Islet precursor cell (in vitro differentiated cells): ENCODE measurements around the gene EGFL6.
"Not testable (repeated sequence)": the region's sequence is repeated elsewhere in the genome, so short reads cannot be mapped to it uniquely, and the experiment has no call there.

ENCODE experiments used
- DNase-seq: peaks from one replicate; pipeline ENCODE4 v3.0.0-alpha.2; 2018

The EGFL6 gene

GRCh38 chrX:13597874-13598273, 28.5 kb downstream of the EGFL6 start:
- no peak for DNase-seq

- DNase-seq = no peak
Observed at GRCh38 chrX:13598877-13599276, 29.5 kb downstream of the EGFL6 start.

DNA sequence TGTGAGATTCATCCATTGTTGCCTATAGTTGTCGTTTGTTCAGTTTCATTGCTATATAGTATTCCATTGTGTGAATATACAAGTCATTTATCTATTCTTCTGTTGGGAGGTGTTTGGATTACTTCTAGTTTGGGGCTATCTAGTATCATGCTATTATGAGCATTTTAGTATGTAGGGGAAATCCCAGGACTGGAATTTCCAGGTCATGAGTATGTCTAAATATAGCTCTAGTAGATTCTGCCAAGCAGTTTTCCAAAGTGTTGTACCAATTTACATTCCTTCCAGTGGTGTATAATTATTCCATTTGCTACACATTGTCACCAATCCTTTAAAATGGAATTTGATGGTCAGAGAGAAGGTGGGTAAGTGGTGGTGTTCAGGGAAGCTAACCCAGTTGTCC, 30.1 kb downstream of the EGFL6 start:
- DNase-seq = no peak

GRCh38 chrX:13605611-13606010, 36.2 kb downstream of the EGFL6 start:
- no peak for DNase-seq

DNA sequence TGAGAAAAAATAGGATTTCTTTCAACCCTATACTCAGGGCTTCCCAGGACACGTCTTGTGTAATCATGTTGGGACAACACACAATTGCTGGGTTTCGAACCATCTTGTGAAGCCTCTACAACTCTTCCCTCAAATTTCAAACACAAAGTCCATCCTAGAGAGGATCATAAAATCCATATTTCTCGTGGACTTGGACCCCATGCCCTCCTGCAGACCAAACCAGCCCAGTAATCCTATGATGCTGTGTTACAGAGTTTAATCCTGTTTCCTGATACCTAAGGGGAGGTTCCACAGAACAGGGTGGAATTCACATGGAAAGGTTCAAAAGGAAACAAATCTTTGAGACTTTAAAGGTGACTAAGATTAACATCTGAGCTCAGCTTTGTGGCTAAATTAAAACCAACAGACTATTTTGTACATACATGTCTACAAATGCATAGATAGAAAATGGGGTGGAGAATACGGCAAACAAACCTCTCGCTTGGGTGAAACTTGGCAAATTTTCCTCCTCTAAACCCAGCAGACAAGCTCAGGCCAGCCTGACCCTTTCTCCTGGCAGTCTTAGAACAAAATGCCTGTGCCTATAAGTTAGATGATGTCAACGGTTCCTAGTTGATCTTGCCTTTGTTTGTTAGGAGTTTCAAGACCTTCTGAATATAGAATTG, 38.1 kb downstream of the EGFL6 start:
- no peak for DNase-seq

DNA sequence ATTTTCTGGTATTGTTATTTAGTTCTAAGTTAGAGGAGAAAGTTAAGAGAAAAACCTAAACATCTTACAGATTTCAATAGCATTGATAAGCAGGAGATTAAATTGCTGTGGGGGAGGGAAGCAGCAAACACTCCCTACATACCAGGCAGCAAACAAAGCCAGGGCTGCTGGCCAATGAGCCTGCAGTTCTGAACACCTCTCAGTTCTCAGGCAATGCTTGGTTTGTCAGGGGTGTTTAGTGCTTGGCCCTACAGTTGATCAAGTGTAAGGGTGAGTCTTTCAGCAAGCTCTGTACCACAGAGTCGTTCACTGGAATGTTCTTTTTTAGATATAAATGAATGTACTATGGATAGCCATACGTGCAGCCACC, 38.6 kb downstream of the EGFL6 start:
- no peak for DNase-seq

DNA sequence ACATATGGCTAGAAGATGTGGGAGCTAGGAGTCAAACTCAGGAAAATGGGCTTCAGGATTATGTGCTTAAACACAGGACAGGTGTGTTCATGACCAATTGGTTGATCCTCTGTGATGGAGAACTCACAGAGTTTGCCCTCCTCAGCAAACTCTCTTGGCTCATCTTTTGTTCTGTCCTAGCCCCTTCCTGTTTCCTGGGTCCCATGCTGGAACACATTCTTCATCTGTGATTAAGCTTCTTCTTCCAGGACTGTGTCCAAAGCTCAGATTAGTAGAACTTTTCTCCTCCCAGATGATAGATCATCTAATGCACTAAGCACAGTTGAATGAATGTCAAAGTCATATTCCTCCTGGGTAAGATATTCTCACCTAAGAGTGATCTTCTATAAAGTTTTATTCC, 44.8 kb downstream of the EGFL6 start:
- DNase-seq = no peak

DNA sequence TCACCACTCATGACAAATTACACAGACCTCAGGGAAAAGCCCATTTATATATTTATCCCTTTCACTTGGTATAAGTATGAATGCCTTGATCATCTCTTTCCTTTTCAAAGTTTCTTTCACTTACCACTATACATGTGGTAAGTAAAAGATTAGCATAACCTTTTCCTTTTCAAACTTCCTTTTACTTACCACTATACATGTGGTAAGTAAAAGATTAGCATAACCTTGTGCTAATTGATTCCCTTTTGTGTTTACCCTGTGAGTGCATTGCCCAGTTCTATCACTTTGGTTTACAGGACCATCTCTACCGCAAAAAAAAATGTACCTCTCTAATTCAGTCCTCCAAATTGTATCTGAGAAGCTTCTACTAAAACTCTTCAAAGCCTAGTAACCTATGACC, 50.8 kb downstream of the EGFL6 start:
- no peak for DNase-seq

GRCh38 chrX:13622401-13622964, 53.1 kb downstream of the EGFL6 start:
- no peak for DNase-seq

DNA sequence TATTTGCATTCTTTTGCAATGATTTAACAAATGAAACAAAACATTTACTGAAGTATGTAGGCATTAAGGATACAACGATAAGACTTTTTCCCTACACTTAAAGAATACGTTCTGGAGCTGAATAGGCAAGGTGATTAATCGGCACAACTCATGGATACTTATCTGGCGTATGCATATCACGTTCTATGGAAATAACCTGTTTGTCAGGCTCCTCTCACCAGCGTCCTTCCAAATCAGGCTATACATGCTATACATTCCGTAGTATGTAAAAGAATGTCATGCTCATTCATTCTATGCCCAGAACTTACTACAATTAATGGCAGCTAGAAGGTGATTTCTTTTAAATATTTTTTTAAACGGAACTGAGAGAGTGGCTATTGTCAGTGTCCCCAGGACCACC, 57.9 kb downstream of the EGFL6 start:
- no peak for DNase-seq

GRCh38 chrX:13637224-13637623, 67.8 kb downstream of the EGFL6 start:
- DNase-seq = not testable (repeated sequence)

- no peak for DNase-seq
Observed at GRCh38 chrX:13638021-13638420, 68.6 kb downstream of the EGFL6 start.

- DNase-seq = no peak
Observed at GRCh38 chrX:13638826-13639225, 69.4 kb downstream of the EGFL6 start.

DNA sequence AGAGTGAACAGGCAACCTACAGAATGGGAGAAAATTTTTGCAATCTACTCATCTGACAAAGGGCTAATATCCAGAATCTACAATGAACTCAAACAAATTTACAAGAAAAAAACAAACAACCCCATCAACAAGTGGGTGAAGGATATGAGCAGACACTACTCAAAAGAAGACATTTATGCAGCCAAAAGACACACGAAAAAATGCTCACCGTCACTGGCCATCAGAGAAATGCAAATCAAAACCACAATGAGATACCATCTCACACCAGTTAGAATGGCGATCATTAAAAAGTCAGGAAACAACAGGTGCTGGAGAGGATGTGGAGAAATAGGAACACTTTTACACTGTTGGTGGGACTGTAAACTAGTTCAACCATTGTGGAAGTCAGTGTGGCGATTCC, 72.3 kb downstream of the EGFL6 start:
- not testable (repeated sequence) for DNase-seq

- DNase-seq = no peak
Observed at GRCh38 chrX:13645464-13646153, 76.2 kb downstream of the EGFL6 start.

DNA sequence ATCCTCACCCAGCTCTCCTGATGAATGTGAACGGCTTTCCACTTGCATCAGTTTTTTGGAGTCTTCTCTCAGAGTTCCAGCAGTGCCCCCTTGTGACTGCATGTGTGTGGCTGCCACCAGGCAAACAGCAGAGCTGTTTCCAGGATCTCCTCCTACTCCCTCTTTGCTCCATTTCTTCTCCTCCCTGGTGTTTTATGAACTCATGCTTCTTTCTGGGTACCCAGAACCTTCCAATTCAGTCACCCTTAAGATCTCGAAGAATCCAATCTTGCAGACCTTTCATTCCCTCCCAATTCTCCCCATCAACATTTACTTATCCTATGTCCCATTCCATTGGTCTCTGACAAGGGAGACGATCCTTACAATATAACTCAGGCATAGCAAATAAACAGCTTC, 76.8 kb downstream of the EGFL6 start:
- DNase-seq = peak; percentile 77

- DNase-seq = no peak
Observed at GRCh38 chrX:13647709-13648212, 78.4 kb downstream of the EGFL6 start.

DNA sequence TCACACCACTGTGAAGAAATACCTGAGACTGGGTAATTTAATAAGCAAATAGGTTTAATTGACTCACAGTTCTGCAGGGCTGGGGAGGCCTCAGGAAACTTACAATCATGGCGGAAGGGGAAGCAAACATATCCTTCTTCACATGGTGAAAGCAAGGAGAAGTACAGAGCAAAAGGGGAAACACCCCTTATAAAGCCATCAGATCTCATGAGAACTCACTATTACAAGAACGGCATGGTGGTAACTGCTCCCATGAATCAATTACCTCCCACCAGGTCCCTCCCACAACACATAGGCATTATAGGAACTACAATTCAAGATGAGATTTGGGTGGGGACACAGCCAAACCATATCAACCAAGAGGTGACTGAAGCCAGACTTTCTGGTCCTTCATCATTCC, 78.9 kb downstream of the EGFL6 start:
- DNase-seq = not testable (repeated sequence)

- no peak for DNase-seq
Observed at GRCh38 chrX:13649838-13650237, 80.4 kb downstream of the EGFL6 start.

DNA sequence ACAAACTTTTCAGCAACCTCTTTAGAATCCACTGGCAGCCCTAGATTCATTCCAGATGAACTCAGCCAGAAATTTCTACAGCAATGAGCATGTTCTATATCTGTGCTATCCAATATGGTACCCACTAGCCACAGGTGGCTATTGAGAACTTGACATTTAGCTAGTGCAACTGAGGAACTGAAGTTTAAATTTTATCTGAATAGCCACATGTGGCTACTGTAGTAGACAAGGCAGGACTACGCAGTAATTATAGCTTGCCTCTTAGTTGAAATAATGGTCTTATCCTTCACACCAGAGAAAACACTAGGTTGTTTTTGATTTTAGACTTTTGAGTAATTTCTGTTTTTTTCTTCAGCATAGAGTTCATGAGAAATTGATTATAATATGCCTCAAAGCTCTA, 80.9 kb downstream of the EGFL6 start:
- no peak for DNase-seq

DNA sequence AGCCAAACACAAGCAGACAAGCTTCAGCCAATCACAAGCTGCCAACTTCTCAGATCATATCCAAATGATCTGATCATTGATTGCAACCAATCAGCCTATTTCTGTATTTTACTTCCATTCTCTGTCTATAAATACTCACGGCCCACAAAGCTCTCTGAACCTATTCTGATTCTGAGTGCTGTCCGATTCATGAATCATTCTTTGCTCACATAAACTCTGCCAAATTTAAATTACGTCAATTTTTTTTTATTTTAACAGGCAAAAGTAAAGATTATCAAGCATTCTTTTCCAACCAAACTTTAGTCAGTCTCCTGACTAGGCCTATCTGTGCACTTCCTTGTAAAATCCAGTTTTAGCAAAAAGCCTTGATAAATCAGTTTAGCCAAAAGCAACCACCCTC, 81.7 kb downstream of the EGFL6 start:
- no peak for DNase-seq

DNA sequence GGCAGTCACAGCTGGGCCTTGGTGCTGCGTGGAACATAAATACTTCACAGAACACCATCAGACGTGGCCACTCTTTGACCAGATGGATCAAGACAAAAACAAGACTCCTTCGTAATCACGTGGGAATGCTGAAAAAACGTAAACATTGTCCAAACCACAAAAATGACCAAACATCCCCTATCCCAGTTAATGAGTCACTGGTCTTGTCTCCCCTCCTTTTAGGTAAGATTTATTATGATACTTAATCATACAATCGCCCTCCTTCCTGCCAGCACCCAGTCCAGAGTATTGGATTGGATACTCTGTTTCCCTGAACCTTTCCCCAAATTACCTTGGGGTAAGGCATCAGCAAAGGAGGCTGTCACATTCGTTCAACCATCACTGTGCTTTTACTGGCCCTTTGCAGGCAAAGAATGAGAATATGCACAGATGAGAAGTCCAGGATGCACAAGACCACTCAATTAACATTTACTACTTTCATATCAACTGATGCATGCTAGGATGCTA, 82.9 kb downstream of the EGFL6 start:
- DNase-seq = no peak

DNA sequence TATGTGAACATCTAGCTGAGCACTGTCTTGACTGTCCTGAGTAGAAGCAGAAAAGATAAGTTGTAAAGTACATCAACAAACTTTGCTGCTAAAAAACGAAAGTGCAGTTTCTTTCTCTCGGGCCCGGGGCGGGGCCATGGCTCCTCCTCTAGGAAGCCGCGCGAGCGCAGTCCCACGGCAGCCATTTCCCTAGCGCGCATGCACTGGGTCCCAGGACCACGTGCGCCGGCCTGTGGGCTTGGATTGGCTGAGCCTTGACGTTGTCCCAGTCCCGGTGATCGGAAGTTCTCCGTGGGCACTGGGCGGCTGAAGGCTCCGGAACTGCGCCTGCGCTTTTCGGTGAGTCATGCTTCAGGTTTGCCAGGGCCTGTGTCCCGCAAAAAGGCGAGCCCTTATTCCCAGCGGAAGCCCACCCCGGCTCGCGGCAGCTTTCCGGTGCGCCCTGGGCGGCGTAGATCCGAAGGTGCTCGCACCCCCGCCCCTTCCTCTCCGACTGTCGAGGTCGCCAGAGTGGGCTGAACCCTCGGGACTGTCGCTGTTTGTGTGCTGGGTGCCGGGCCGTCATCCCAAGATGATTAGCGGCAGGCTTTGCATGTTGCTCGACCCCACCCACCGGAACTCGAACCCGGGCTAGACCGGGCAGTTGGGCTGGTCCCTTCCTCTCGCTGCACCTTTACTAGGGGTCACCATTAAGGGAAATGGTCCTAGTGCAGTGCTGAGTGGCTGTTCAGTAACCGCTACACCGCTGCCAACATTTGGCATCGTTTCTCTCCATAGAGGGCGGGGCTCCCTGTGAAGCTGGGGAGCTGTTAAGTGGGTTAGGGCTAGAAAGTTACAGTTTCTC, 83.7 kb downstream of the EGFL6 start, which contains the start of gene TCEANC:
Gene TCEANC, plus strand, starts transcription at position 292 of the 844 bp plus-strand sequence. CDS start 9,368 bp downstream, outside the sequence.
- peak; percentile 98 for DNase-seq
